Measurements from ENCODE around the gene POLR2I.
"Not testable (repeated sequence)": the region's sequence is repeated elsewhere in the genome, so short reads cannot be mapped to it uniquely, and the experiment has no call there.

The POLR2I gene

DNA sequence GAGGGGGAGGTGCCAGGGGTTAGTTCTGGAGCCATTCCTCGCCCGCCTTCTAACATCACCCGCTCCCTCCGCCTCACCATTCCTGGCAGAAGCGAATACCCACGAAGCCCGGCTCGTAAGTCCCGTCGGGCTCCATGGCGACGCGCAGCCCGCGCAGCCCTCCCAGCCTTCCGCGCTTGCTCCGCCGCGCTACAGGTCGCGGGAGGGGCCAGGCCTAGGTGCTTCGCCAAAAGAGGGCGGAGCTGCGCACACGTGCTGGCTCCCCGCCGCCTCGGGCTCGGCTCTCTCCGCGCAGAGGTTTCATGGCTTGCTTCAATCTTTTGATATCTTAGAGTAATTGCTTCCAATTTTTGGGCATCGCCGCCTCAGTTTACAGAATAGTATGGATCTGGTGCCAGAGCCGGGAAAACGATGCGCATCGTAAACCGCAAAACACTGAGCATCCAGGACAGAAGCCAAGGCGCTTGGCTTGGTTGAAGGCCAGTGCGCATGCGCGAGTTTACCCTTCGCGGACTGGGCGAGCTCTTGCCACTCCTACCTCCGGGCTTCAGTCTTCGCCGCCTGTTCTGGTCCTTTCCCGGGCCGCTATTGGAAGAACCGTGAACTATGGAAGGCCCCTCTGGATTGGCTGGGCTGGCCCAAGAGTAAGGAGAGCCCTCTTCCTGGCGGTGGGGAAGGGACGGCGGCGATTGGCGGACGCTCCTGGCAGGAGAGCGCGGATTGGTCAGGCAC lies at the start of gene POLR2I:
Gene POLR2I (minus strand): TSS at position 155 of the 732 bp plus-strand sequence. CDS start 19 bp downstream, at position 136.
- DNase-seq, result peak; percentile 98 to 99

- DNase-seq, result no peak
These were observed 49.1 kb upstream of the POLR2I start for GRCh38 chr19:36163813-36164212.

GRCh38 chr19:36160821-36161596 lies 46.3 kb upstream of the POLR2I start:
- no peak for DNase-seq

DNA sequence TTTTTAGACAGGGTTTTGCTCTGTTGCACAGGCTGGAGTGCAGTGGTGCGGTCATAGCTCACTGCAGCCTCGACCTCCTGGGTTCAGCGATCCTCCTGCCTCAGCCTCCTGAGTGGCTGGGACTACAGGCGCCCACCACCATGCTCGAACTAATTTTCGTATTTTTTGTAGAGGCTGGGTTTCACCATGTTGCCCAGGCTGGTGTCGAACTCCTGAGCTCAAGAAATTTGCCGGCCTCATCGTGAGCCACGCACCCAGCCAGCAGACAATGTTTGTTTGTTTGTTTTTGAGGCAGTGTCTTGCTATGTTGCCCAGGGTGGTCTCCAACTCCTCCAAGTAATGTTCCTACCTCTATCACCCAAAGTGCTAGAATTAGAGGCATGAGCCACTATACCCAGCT lies 38.5 kb upstream of the POLR2I start:
- DNase-seq, result no peak

GRCh38 chr19:36152352-36153091 lies 37.8 kb upstream of the POLR2I start, which contains the start of gene COX7A1:
TSS of gene COX7A1 (minus strand) at chr19:36152447. CDS start at chr19:36152407, 40 bp downstream.
- DNase-seq, result no peak

DNA sequence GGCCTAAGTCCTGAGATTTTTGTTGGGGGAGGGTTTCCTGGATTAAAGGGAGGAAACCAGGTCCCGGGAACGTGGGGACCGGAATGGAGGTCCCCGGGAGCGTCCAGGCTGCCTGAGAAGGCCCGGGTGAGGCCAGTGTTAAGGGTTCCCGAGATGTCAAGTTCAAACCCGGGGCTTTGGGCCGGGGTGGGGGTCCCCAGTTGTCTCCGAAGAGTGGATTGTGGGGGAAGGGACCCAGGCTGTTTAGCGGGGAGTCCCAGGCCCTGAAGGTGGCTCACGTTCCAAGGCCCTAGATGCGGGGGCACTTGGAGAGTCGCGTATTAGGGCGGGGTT lies 37.3 kb upstream of the POLR2I start:
- no peak for DNase-seq

- DNase-seq, result no peak
These were observed 36.7 kb upstream of the POLR2I start for GRCh38 chr19:36151144-36152018.

DNA sequence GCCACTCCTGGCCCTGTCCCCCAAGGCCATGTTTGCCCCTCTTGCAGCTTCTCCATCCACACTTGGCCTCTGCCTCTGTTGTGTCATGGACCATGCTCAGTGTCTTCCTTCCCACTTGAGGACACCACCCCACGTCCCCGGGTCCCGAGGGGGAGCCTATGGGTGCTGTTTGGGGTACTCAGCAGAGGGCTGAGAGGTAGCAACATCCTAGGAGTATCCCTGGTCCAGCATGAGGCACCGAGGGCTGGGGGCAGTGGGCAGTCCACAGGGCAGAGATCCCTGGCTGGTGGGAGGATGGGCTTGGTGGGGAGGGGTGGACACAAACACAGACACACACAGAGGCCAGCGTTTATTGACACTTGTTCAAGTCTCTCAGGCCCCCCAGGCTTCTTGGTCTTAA lies 35.9 kb upstream of the POLR2I start:
- no peak for DNase-seq

- no peak for DNase-seq
These were observed 35.2 kb upstream of the POLR2I start for GRCh38 chr19:36149673-36150406.

DNA sequence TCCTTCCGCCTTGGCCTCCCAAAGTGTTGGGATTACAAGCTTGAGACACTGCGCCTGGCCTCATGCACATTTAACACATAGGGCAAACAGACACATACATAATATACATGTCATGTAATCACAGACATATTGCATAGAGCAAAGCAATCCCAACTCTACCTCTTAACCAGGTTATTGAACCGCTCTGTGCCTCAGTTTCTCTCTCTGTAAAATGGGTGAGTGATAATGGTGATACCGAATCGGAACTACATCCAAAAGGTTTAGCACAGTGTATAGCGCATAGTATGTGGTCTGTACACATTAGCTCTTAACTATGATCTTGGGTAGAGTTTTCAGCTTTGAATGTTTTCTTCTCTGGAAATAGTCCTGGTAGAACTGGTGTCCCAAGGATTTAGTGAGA lies 29.9 kb upstream of the POLR2I start:
- no peak for DNase-seq

DNA sequence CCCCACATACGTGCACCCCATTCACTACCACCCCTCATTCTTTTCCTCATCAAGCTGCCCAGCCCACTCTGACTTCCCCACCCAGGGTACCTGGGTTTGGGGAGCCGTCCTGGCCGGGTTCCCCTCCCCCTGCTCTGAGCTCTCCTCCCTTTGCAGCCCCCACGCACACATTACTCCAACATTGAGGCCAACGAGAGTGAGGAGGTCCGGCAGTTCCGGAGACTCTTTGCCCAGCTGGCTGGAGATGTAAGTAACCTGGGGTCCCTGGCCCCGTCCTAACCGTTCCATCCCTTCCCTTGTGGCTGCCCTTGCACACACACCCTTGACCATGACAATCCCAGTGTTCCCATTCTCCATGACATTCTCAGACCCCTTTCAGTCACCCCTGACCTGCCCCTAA lies 27.8 kb upstream of the POLR2I start:
- no peak for DNase-seq

- no peak for DNase-seq
These were observed 27.4 kb upstream of the POLR2I start for GRCh38 chr19:36142046-36142445.

DNA sequence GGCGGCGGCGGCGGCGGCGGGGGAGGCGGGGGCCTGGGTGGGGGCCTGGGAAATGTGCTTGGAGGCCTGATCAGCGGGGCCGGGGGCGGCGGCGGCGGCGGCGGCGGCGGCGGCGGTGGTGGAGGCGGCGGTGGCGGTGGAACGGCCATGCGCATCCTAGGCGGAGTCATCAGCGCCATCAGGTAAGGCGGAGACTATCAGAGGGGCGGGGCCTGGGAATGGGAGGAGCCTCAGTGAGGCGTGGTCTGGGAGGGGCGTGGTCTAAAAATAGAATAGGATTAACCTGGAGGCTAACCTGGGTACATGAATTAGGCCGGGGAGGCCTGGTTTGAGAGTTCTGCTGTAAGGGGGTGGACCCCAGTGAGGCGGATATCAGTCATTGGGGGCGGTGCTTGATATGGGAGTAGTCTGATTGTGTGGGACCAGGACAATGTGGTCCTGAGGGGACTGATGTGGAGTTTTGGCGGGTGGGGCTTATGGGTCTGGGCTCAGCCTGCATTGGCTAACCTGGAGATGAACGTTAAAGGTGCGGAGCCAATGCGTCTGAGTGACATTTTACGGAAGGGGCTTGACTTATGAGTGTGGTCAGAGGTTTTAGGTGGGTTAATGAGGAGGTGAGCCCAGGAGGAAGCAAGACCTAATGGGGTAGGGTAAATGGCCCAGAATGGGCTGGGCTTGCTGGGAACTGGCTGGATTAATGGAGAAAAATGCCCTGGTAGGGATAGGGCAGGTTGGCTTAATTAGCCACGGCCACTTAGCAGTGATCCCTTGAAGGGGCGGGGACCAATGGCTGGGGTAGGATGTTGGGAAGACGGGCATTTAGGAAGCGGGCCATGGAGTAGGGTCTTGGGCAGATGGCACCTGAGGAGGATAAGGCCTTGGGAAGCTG lies 26.6 kb upstream of the POLR2I start:
- DNase-seq, result peak; percentile 89 to 95

DNA sequence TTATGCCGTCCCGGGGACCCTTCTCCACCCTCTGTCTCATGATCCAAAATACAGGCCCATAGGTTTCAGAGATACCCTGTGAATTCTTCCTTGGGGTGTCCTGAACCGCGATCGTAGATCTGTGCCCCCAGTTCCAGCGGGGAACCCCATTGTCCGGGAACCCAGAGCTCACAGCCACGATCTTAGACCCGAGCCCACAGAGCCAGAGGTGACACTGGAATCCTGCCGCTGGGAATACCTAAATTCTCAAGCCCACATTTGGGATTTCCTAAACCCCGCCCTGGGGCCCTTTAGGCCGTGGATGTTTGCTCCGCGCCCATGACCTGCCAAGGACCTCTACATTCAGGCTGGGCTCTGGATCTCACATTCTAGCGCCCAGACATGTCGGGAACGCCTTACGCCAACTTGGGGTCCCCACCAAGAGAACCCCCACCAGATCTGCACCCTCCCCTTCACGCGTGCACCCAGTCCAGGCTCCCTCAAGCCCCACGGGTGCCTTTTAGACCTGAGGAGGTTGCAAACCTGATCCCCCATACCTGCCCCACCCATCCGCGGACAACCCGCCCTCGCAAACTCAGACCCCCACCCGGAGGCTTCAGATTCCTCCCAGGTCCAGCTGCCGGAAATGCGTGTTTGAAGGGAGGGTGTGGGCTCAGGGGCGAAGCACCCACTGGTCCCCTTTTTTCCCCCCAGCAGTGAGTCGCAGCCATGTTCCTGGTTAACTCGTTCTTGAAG lies 25.8 kb upstream of the POLR2I start:
- DNase-seq, result peak in 1 of 2 donors; percentile 25

DNA sequence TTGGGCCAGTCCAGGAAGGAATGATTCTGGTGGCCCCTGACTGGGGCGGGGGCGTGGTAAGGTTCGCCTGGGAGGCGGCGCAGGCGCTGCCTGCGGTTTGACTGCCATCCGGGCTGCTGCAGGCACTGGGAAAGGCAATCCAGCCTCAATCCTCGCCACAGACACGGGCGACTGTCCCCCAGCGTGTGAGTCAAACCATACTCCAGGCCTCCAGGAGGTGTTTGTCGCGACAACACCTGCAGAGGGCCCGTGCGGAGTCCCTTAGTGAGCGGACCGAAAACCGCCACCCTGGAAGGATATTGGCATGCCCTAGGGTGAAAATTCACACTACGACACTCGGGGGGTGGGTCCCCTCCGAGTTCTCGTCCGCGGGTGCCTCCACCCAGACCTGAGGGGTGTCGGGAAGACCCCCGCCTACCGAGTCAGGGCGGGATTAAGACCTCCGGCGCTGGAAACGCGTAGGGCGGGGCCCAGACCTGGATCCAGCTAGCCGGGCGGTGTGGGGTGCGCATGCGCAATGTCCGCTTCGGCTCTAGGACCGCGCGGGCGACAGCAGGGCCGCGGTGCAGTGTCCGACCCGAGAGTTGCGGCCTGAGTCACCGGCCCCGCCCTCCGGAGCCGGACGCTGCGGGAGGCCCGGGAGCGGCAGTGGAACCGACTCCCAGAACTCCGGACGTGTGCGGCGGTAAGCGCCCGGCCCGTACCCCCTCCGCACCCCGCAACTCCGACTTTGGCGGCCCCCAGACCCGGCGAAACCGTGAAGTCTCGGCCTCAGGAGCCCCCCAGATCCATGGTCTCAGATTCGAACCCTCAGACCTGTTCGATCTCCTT lies 25.0 kb upstream of the POLR2I start, which contains the start of gene CAPNS1:
Gene CAPNS1 (plus strand): TSS at position 594 of the 831 bp plus-strand sequence. CDS start 946 bp downstream, outside the sequence.
- DNase-seq, result peak; percentile 86 to 91

GRCh38 chr19:36139120-36139472 lies 24.4 kb upstream of the POLR2I start:
- DNase-seq, result no peak

GRCh38 chr19:36136964-36137686 lies 22.4 kb upstream of the POLR2I start:
- no peak for DNase-seq

- DNase-seq, result not testable (repeated sequence)
These were observed 20.2 kb upstream of the POLR2I start for GRCh38 chr19:36134867-36135266.
